Inferior parietal cortex (tissue), 1 donor: Measurements from ENCODE around the gene FAM170B.

Source experiments
- DNase-seq: peaks from one replicate; pipeline ENCODE4 v3.0.0-alpha.2; 2016; ENCODE audit errors: extremely low spot score

FAM170B gene

GRCh38 chr10:49169776-49170175 lies 36.0 kb upstream of the FAM170B start:
- DNase-seq: no peak

- no peak for DNase-seq
These were observed 35.1 kb upstream of the FAM170B start for GRCh38 chr10:49168831-49169500.

- DNase-seq: no peak
These were observed 34.3 kb upstream of the FAM170B start for GRCh38 chr10:49168171-49168540.

- no peak for DNase-seq
These were observed 33.8 kb upstream of the FAM170B start for GRCh38 chr10:49167425-49168170.

GRCh38 chr10:49166484-49167400 lies 32.9 kb upstream of the FAM170B start:
- peak; percentile 42 for DNase-seq

- DNase-seq: no peak
These were observed 32.1 kb upstream of the FAM170B start for GRCh38 chr10:49165821-49166483.

- DNase-seq: no peak
These were observed 31.4 kb upstream of the FAM170B start for GRCh38 chr10:49165259-49165658.

- peak; percentile 28 for DNase-seq
These were observed 30.9 kb upstream of the FAM170B start for GRCh38 chr10:49164559-49165188.

GRCh38 chr10:49163741-49164140 lies 29.9 kb upstream of the FAM170B start:
- no peak for DNase-seq

GRCh38 chr10:49162761-49163310 lies 29.0 kb upstream of the FAM170B start:
- no peak for DNase-seq

- DNase-seq: no peak
These were observed 28.2 kb upstream of the FAM170B start for GRCh38 chr10:49162063-49162462.

- peak; percentile 58 for DNase-seq
These were observed 27.7 kb upstream of the FAM170B start for GRCh38 chr10:49161411-49161997.

GRCh38 chr10:49160814-49161213 lies 27.0 kb upstream of the FAM170B start:
- DNase-seq: no peak

- no peak for DNase-seq
These were observed 26.3 kb upstream of the FAM170B start for GRCh38 chr10:49160110-49160509.

GRCh38 chr10:49158915-49159314 lies 25.1 kb upstream of the FAM170B start:
- no peak for DNase-seq

GRCh38 chr10:49158404-49158803 lies 24.6 kb upstream of the FAM170B start:
- DNase-seq: no peak

GRCh38 chr10:49157229-49157628 lies 23.4 kb upstream of the FAM170B start:
- no peak for DNase-seq

GRCh38 chr10:49154641-49155040 lies 20.8 kb upstream of the FAM170B start:
- DNase-seq: no peak

- no peak for DNase-seq
These were observed 20.1 kb upstream of the FAM170B start for GRCh38 chr10:49153971-49154370.

GRCh38 chr10:49153115-49153514 lies 19.3 kb upstream of the FAM170B start:
- DNase-seq: no peak

- no peak for DNase-seq
These were observed 18.8 kb upstream of the FAM170B start for GRCh38 chr10:49152663-49153062.
